A549 treated with AZD9567 at 1 μM for 4 hours (cell line): ENCODE data around the gene CHCHD6. TPM values are rescaled to one million over a fixed set of nuclear protein-coding genes. Genes with fewer than 3 reads are reported as not detected.

ENCODE experiments used
- total RNA-seq: library from RNA; stranded (reverse); fragments of 200-300 nt; extraction: Qiagen RNA extraction; gene quantifications from 5 replicates; pipeline ENCODE4 v1.2.3, GENCODE V29; 2022; ENCODE audit not compliant: insufficient read depth

The CHCHD6 gene
- 13.6 to 20.4 TPM (median 20.3 TPM) in 5 replicates for total RNA-seq

GRCh38 chr3:126703512-126704493, at the start of gene CHCHD6:
Gene CHCHD6, plus strand, starts transcription at chr3:126704240. Its CDS starts 73 bp downstream, at chr3:126704313.

GRCh38 chr3:126654571-126655383, 49.3 kb upstream of the CHCHD6 start, which contains the start of gene TXNRD3:
Gene TXNRD3, minus strand, starts transcription at chr3:126655124.

DNA sequence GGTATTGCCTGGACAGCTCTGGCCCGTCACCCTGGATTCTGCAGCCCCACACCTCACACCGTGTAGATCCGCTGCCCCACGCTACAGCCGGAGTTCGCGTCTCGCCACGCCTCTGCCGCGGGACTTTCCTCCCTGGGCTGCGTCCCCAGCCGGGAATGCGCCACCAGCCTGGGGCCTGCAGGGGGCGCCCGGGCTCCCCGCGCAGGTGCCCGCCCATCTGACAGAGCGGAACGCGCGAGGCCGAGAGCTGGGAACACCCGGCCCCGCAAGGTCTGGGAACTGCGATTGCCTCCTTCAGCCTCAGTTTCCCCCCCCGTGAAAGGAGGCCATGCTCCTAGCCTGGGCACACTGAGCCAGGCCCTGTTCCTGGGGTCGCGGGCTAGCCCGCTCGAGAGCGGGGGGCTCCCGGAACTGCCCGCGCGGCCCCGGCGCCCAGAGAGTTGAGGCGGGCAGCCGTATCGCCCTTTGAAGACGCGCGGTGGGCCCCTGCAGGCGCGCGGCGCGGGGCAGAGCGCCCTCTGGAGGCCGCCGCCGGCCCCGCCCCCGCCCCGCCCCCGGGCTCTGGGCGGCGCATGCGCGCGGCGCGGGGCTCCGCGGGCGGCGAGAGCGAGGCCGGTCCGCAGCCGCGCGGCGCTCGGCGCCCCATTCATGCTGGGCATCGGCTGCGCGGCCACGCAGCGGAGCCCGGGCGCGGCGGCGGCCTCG, 278.6 kb downstream of the CHCHD6 start, which contains the start of gene PLXNA1:
Gene PLXNA1 (plus strand): TSS at position 645 of the 705 bp plus-strand sequence. CDS start 5,479 bp downstream, outside the sequence.

Other genes starting within 250 kb of the CHCHD6 start
- 7.7 to 10.9 TPM (median 9.7 TPM) in 5 replicates for gene ZXDC, start 228.3 kb upstream of the CHCHD6 start, total RNA-seq
- not detected in 5 replicates for gene UROC1, start 186.5 kb upstream of the CHCHD6 start, total RNA-seq
- gene CHST13, start 180.1 kb upstream of the CHCHD6 start, total RNA-seq = 0.77 to 1.1 TPM (median 0.86 TPM) in 4 of 5 replicates, not detected in the other
- gene C3orf22, start 145.3 kb upstream of the CHCHD6 start, total RNA-seq = not detected in 5 replicates
- gene TXNRD3, start 49.1 kb upstream of the CHCHD6 start, total RNA-seq = 7.4 to 9.4 TPM (median 8.1 TPM) in 5 replicates